Nephron progenitor cell (in vitro differentiated cells): ENCODE measurements around the gene NR2F6.

ENCODE experiments used
- DNase-seq: peaks from one replicate; pipeline ENCODE4 v3.0.0; 2021
- H3K27ac Mint-ChIP-seq: 2 replicates; pipeline ENCODE4 v1.8.0; 2021; ENCODE audit warnings: mild to moderate bottlenecking, moderate library complexity, mixed read lengths
- H3K27me3 Mint-ChIP-seq: 2 replicates; pipeline ENCODE4 v1.8.0; 2021; ENCODE audit warnings: mild to moderate bottlenecking, low read depth, mixed read lengths; ENCODE audit not compliant: poor library complexity
- H3K36me3 Mint-ChIP-seq: 2 replicates; pipeline ENCODE4 v1.8.0; 2021; ENCODE audit warnings: low read depth, mixed read lengths
- H3K4me1 Mint-ChIP-seq: 2 replicates; pipeline ENCODE4 v1.8.0; 2021; ENCODE audit warnings: mixed read lengths
- H3K4me3 Mint-ChIP-seq: 2 replicates; pipeline ENCODE4 v1.8.0; 2021; ENCODE audit warnings: mild to moderate bottlenecking, moderate library complexity, mixed read lengths
- H3K9me3 Mint-ChIP-seq: 2 replicates; pipeline ENCODE4 v1.8.0; 2021; ENCODE audit warnings: mild to moderate bottlenecking, moderate library complexity, mixed read lengths
- TF ChIP-seq, protein P1 (sequence below): fragments of 200-600 bp; sonication (generic); IDR thresholded peaks from 2 replicates; pipeline ENCODE4 v1.5.0; 2021; ENCODE audit warnings: antibody characterized with exemption

NR2F6 gene

DNA sequence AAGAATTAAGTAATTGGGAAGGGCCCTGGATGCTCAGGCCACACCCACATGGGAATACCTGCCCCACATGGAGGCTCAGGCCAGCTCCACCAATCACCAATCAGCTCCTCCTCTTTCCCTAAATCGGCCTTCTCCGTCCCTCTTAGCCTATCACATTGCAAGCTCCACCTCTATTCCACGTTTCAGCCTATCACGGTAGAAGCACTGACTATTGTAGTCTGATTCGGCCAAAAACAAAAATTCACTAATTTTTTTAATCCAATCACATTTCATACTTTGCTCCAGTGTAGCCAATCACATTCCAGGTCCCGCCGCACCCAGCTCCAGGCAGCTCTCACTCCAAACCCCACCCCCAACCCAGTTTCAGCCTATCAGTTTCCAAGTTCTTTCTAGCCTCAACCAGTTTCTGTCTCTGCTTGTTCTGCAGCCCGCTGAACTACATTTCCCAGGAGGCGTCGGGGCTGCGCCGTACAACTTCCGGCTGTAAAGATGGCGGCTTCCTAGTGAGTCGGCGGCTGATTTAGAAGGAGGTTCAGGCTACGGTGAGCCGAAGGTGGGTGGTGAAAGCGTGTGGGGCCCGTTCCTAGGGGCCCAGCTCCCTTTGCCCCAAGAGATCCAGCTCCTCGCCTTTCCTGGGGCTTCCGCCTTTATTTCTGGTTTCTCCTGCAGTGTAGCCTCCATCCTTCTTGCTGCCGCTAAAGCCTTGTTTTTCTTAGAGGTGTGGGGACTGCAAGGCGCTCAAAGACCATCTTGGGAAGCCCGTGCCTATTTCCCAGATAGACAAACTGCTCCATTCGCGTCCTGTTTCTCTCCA, 21.5 kb upstream of the NR2F6 start, which contains the start of gene BABAM1:
Gene BABAM1, plus strand, starts transcription at position 469 of the 814 bp plus-strand sequence. CDS start 1,364 bp downstream, outside the sequence.
- TF ChIP-seq, protein P1, sequence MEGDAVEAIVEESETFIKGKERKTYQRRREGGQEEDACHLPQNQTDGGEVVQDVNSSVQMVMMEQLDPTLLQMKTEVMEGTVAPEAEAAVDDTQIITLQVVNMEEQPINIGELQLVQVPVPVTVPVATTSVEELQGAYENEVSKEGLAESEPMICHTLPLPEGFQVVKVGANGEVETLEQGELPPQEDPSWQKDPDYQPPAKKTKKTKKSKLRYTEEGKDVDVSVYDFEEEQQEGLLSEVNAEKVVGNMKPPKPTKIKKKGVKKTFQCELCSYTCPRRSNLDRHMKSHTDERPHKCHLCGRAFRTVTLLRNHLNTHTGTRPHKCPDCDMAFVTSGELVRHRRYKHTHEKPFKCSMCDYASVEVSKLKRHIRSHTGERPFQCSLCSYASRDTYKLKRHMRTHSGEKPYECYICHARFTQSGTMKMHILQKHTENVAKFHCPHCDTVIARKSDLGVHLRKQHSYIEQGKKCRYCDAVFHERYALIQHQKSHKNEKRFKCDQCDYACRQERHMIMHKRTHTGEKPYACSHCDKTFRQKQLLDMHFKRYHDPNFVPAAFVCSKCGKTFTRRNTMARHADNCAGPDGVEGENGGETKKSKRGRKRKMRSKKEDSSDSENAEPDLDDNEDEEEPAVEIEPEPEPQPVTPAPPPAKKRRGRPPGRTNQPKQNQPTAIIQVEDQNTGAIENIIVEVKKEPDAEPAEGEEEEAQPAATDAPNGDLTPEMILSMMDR: no peak
- Mint-ChIP-seq H3K36me3 (peaks cover 25% of the 10 kb centered on the region), H3K27me3 (no peaks in the 10 kb centered on the region), H3K9me3 (peaks cover 4% of the 10 kb centered on the region), H3K27ac (peak within 1 kb of the TSS; percentile 85), H3K4me1 (peaks cover 47% of the 10 kb centered on the region), H3K4me3 (peak within 1 kb of the TSS; percentile 96)
- peak; percentile 92 for DNase-seq

DNA sequence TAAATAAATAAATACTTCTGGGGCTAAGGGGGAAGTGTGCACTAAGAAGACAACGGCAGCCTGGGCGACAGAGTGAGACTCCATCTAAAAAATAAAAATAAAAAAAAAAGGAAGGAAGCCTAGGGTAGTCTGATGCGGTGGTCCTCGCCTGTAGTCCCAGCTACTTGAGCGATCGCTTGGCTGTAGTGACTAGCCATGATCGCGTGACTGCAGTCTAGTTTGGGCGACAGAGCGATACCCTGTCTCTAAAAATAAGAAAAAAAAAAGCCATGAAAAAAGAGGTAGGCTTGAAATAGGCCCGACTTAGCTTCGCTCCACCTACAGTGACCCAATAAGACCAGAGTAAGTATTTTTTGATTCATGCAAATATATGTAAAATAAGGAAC, 20.9 kb upstream of the NR2F6 start:
- Mint-ChIP-seq H3K9me3 (peaks cover 4% of the 10 kb centered on the region), H3K27me3 (no peaks in the 10 kb centered on the region), H3K36me3 (peaks cover 23% of the 10 kb centered on the region), H3K4me1 (peaks cover 48% of the 10 kb centered on the region), H3K4me3 (peak overlapping the region; percentile 13), H3K27ac (peak overlapping the region; percentile 32)
- TF ChIP-seq, protein P1: no peak
- DNase-seq: no peak

DNA sequence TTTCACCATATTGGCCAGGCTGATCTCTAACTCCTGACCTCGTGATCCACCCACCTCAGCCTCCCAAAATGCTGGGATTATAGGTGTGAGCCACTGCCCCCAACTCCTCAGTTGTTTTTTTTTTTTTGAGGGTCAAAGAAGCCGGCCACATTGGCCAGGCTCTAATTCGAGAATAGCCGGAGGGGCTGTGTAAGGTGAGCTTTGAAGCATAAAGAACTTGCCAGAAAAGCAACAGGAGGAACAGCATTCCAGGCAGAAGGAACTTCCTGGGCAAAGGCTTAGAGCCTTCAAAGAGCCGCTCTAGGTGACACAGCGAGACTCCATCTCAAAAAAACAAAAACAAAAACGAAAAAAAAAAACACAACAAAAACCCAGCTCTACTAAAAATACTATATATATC, 20.3 kb upstream of the NR2F6 start:
- Mint-ChIP-seq H3K36me3 (peaks cover 18% of the 10 kb centered on the region), H3K27ac (no peak overlapping the region), H3K9me3 (peaks cover 4% of the 10 kb centered on the region), H3K27me3 (no peaks in the 10 kb centered on the region), H3K4me3 (no peak overlapping the region), H3K4me1 (peaks cover 50% of the 10 kb centered on the region)
- TF ChIP-seq, protein P1: no peak
- no peak for DNase-seq

DNA sequence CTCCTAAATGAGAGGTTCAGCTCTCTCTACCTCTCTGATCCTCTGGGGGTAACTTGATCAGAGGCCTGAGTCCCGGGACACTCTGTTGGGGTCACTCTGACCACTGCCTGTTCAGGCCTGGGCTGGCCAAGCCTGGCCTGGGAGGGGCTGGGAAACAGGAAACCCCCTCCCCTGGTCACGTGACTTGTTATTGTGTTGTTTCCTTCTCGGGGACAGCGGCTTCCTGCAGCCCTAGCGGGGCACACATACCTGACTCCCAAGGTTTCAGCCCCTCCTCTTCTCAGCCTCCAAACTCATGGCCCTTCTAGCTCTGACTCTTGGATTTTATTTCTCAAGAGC, 18.9 kb upstream of the NR2F6 start, which contains the start of gene USHBP1:
Gene USHBP1, minus strand, starts transcription at position 105 of the 339 bp plus-strand sequence. CDS start 446 bp downstream, outside the sequence.
- Mint-ChIP-seq H3K36me3 (peaks cover 7% of the 10 kb centered on the region), H3K4me1 (peaks cover 51% of the 10 kb centered on the region), H3K27ac (no peak within 1 kb of the TSS), H3K27me3 (no peaks in the 10 kb centered on the region), H3K4me3 (peak within 1 kb of the TSS; percentile 13), H3K9me3 (peaks cover 4% of the 10 kb centered on the region)
- TF ChIP-seq, protein P1: no peak
- no peak for DNase-seq

DNA sequence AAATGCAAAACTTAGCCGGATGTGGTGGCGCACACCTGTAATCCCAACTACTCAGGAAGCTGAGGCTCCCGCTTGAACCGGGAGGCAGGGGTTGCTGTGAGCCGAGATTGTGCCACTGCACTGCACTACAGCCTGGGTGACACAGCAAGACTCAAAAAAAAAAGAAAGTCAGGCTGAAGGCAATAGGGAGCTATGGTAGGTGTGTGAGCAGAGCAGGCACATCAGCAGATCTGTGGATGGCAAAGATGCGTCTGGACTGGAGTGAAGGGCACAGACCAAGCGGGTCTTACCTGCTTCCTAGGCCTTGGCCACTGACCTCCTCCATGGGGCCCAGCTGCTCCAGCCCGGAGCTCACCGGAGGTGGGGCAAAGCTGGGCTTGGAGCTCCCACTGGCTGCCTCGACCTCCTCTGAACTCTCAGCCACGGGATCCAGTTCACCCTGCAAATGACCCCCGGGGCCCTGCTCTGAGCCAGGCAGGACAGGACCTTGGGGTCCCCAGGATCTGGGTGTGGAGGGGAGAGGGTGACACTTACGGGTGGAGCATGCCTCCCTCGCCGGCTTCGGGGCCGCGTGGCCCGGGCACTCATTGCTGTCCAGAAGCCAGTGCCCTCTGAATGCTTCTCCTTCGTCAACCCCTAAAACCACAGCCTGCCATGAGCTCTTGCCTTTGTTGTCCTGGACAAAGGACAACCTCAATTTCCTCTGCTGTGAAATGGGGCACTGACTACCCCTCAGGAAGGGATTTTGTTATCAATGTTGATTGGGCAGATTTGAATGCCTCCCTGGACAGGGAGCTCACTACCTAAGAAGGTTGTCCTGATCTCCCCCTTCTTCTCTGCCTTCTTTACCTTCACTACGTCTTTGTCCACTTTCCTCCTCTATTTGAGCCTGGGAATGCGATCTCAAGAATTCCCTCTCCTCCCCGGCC, 18.3 kb upstream of the NR2F6 start:
- TF ChIP-seq, protein P1: no peak
- Mint-ChIP-seq H3K27ac (no peak overlapping the region), H3K27me3 (no peaks in the 10 kb centered on the region), H3K36me3 (peaks cover 7% of the 10 kb centered on the region), H3K9me3 (peaks cover 4% of the 10 kb centered on the region), H3K4me1 (peaks cover 51% of the 10 kb centered on the region), H3K4me3 (peak overlapping the region; percentile 13)
- no peak for DNase-seq
